ENCODE results near the gene TNFRSF19. TPM values are rescaled to one million over a fixed set of nuclear protein-coding genes. Genes with fewer than 3 reads are reported as not detected.

The TNFRSF19 gene
- total and polyA plus RNA-seq, 2 of the 13 experiments (the other 11 are each of a cell fraction or from before 2014, with no cell fraction given): 75.3 to 77.7 TPM

DNA sequence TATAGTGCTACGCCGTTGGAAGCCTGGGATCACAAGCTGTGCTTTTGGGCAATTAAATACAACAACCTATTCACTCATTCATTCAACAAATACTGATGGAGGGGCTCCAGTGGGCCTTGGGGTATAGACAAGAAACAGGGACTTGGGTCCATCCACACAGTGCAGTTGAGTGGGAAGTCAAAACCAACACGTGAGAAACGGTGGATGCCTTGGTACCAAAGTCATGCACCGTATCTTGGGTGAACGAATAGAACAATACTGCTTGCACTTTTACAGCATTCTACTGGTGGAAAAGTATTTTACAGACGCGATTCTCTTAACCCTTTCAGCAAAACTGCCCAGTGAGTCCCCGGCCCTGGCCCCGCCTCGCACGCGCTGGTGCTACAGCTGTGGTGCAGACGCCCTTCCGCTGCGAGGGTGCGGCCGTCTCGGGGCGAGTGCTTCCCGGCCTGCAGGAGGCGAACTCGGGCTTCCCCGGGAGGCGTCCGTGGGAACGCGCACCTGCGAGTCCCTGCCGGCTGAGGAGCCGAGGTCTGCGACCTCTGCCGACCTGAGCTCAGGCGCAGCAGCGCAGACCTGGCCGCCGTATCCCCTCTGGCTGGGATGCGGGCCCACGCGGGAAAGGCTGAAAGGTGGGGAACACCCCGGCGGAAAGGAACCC is 8.3 kb downstream of the TNFRSF19 start (continued):
- TF ChIP-seq KDM5A (IDR thresholded peaks at IDR 0.05; ENCODE audit: borderline replicate concordance, low read length) (no peak; the same call in 1 of the 2 replicates), DMTF1 (CRISPR knock-in tag; IDR thresholded peaks at IDR 0.05) (no peak), BORCS8-MEF2B (CRISPR knock-in tag; IDR thresholded peaks at IDR 0.05) (peak; percentile 58; the same call in 1 of the 2 replicates), BRF2 (CRISPR knock-in tag; IDR thresholded peaks at IDR 0.05) (no peak), ZNF263 (CRISPR knock-in tag; IDR thresholded peaks at IDR 0.05) (0 out of 2 replicates have a peak, but pooled peaks have one; percentile 11), ZFP36L1 (CRISPR knock-in tag; IDR thresholded peaks at IDR 0.05) (no peak), JUND (CRISPR knock-in tag; IDR thresholded peaks at IDR 0.05) (no peak), ZSCAN25 (CRISPR knock-in tag; IDR thresholded peaks at IDR 0.05) (no peak), ZNF720 (CRISPR knock-in tag; IDR thresholded peaks at IDR 0.05) (no peak), ZNF703 (CRISPR knock-in tag; IDR thresholded peaks at IDR 0.05; ENCODE audit: borderline replicate concordance) (peak; percentile 12; the same call in 1 of the 2 replicates), ZNF775 (CRISPR knock-in tag; IDR thresholded peaks at IDR 0.05; ENCODE audit: borderline replicate concordance) (no peak), ZNF83 (CRISPR knock-in tag; IDR thresholded peaks at IDR 0.05; ENCODE audit: borderline replicate concordance) (no peak), ZNF770 (CRISPR knock-in tag; IDR thresholded peaks at IDR 0.05) (no peak), ZBTB1 (CRISPR knock-in tag; IDR thresholded peaks at IDR 0.05; ENCODE audit: borderline replicate concordance) (no peak), HNF4A (CRISPR knock-in tag; IDR thresholded peaks at IDR 0.05) (peak; percentile 28; the same call in 1 of the 2 replicates), ZNF329 (CRISPR knock-in tag; IDR thresholded peaks at IDR 0.05; ENCODE audit: low read depth) (no peak), NCOR1 (IDR thresholded peaks at IDR 0.05; ENCODE audit: borderline replicate concordance, low read length) (0 out of 2 replicates have a peak, but pooled peaks have one; percentile 36), TOPORS (CRISPR knock-in tag; IDR thresholded peaks at IDR 0.05) (no peak), MTF2 (CRISPR knock-in tag; IDR thresholded peaks at IDR 0.05; ENCODE audit: borderline replicate concordance) (no peak), CREBL2 (CRISPR knock-in tag; IDR thresholded peaks at IDR 0.05; ENCODE audit: borderline replicate concordance) (no peak), ZKSCAN8 (CRISPR knock-in tag; IDR thresholded peaks at IDR 0.05; ENCODE audit: borderline replicate concordance) (no peak)
- TF ChIP-seq, protein P1, sequence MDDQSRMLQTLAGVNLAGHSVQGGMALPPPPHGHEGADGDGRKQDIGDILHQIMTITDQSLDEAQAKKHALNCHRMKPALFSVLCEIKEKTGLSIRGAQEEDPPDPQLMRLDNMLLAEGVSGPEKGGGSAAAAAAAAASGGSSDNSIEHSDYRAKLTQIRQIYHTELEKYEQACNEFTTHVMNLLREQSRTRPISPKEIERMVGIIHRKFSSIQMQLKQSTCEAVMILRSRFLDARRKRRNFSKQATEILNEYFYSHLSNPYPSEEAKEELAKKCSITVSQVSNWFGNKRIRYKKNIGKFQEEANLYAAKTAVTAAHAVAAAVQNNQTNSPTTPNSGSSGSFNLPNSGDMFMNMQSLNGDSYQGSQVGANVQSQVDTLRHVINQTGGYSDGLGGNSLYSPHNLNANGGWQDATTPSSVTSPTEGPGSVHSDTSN (CRISPR knock-in tag; IDR thresholded peaks at IDR 0.05; ENCODE audit: borderline replicate concordance): 0 out of 2 replicates have a peak, but pooled peaks have one; percentile 54
